Measurements from ENCODE around the gene GINS3. TPM values are rescaled to one million over a fixed set of nuclear protein-coding genes. Genes with fewer than 3 reads are reported as not detected.

The GINS3 gene
- total RNA-seq, 1 donor from 2014 or later = 1.6 TPM

- no peak for FAIRE-seq
- DNase-seq (ENCODE audit: low spot score in 2 of 2) = no peak
These were observed 29.3 kb downstream of the GINS3 start for GRCh38 chr16:58421529-58421928.

DNA sequence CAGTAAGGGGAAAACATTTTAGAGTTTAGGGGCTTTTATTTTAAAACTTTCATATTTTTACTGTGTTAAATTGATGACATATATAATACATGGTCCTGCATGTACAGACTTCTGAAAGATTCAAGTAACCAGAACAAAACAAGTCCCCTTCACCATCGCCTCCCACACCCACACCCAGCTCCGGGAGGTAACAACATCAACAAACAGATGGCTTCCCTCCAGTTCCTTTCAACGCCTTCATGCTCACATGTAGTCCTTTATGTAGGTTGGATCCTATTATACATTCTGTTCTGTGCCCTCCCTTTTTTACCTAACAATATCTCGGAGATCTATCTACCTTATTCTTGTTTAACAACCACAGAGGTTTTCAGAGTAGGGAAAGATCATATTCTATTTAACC lies 30.5 kb downstream of the GINS3 start:
- FAIRE-seq (no peak), DNase-seq (ENCODE audit: low spot score in 2 of 2) (no peak)

DNA sequence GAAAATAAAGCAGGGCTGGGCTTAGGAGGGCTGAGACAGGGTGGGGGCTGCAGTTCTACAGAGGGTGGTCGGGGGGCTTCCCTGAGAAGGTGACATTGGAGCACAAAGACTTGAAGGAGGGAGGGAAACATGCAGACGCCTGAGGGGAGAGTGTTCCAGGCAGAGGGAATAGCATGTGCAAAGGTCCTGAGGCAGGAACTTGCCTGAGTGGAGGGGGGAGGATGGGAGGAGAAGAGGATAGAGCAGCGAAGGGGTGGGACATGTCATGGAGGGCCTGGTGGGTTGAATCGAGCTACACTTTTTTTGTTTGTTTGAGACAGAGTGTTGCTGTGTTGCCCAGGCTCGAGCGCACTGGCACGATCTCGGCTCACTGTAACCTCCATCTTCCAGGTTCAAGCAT lies 33.0 kb downstream of the GINS3 start:
- no peak for FAIRE-seq
- no peak for DNase-seq (ENCODE audit: low spot score in 2 of 2)

DNA sequence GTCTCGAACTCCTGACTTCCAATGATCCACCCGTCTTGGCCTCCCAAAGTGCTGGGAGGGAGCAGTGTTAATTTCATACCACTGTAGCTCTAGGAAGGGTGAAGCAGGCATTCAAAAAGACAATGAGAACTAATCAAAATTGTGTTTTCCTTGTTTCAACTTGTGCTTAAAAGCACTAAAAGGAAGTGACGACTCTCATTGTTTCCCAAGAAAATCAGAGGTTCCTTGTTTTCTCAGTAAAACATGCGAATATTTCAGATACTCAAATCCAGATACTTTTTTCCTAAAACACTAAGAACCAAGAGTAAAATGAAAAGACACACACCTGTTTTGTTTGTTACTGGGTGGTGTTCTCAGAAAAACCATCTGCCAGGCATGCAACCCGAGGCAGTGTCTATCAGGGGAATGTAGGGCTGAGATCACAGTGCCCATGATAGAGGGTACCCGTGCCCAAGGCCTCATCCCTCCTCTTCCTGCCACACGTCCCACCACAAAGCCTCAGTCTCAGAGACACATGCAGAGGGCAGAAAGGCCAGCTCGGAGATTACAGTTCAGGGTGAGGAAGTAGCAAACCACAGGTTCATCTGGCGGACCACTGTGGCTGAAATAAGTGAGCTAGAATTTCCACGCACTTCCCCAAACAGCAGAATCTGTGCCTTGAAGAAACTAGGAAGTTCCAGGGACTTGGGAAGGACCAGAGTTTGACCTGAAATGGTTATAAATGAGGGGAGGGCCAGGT lies 33.7 kb downstream of the GINS3 start:
- DNase-seq (ENCODE audit: low spot score in 2 of 2) = no peak
- no peak for FAIRE-seq

- FAIRE-seq (no peak), DNase-seq (ENCODE audit: low spot score in 2 of 2) (no peak)
These were observed 34.7 kb downstream of the GINS3 start for GRCh38 chr16:58426966-58427365.

GRCh38 chr16:58428621-58429542 lies 36.6 kb downstream of the GINS3 start:
- FAIRE-seq (no peak), DNase-seq (ENCODE audit: low spot score in 2 of 2) (no peak)

DNA sequence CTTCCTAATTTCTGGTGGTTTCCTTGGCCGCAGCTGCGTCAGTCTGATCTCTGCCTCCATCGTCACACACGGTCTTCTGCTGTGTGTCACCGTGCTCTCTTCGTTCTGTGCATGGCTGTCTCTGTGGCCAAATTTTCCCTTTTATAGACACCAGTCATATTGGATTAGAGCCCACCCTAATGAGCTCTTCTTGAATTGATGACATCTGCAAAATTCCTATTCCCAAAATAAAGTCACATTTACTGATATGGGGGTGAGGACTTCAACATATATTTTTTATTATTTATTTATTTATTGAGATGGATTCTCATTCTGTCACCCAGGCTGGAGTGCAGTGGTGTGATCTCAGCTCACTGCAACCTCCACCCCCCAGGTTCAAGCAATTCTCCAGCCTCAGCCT lies 38.4 kb downstream of the GINS3 start:
- DNase-seq (ENCODE audit: low spot score in 2 of 2) (no peak), FAIRE-seq (no peak)

DNA sequence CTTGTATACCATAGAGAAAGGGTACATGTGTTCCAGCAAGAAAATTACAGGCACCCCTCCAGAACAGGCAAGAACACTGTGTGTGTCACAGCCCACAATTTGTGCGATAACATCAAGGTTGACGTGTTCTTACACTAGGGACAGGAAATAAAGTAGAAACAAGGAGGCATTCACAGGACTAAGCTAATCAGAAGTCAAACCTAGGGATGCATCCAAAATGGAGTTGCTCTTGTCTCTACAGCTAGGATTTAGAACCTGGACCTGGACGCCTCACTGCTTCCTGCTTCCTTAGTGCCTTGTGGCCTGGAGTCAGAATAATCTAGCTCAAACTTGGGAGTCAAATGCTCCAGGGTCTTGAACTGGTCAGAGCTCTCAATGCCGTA lies 41.3 kb downstream of the GINS3 start:
- DNase-seq (ENCODE audit: low spot score in 2 of 2) = no peak
- no peak for FAIRE-seq

- no peak for DNase-seq (ENCODE audit: low spot score in 2 of 2)
- FAIRE-seq = no peak
These were observed 43.5 kb downstream of the GINS3 start for GRCh38 chr16:58435779-58436178.

DNA sequence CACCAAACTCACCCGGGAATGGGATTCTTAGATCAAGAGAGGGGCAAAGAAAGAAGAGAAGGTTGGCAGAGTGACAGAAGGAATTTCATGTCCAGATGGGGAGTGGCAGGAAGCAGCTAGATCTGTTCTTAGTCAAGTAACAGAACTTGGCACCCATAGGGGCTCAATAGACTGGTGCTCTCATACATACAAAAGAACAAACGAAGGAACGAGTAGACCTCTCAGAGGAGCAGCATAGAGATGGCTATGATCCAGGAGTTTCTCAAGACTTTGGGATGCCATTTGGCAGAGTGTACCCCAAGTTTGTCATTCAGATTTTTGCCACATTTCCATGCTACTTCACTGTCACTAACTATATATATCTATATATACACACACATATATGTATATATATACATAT lies 47.9 kb downstream of the GINS3 start:
- FAIRE-seq (no peak), DNase-seq (ENCODE audit: low spot score in 2 of 2) (no peak)

DNA sequence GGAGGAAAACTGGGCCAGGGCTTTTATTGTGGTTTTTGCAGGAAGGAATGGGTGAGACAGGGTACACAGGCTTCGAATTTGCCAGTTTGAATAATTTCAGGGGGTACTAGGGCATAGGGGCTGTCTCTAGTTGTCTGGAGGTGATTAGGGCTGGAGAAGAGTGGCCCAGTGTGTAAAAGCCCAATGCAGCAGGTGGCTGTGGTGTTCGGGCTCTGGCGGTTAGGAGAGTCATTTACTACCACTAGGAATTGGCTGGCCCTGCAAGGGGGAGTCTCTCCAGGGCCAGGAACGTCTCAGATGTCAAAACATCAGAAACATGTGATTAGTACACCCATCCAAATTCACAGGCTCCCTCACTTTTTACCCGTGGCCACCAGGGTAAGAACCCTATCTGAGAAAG lies 50.3 kb downstream of the GINS3 start:
- DNase-seq (ENCODE audit: low spot score in 2 of 2) (no peak), FAIRE-seq (no peak)

DNA sequence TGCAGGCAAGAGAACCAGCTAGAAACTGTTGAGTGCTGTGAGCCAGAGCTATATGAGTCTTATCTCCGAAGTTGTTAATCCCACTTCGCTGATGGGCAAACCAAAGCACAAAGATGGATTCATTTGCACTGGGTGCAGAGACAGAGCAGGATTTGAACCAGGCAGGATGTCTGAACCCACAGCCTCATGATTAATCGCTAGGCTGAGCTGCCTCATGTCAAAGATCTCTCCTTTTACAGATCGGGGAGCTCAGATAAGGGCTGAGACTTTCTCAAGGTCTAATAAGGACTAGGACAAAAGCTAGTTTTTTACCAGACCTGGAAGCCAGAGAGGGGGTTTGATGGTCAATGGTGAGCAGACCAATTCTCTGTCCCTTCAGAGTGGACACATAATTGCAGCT lies 51.5 kb downstream of the GINS3 start:
- DNase-seq (ENCODE audit: low spot score in 2 of 2) (no peak), FAIRE-seq (no peak)

DNA sequence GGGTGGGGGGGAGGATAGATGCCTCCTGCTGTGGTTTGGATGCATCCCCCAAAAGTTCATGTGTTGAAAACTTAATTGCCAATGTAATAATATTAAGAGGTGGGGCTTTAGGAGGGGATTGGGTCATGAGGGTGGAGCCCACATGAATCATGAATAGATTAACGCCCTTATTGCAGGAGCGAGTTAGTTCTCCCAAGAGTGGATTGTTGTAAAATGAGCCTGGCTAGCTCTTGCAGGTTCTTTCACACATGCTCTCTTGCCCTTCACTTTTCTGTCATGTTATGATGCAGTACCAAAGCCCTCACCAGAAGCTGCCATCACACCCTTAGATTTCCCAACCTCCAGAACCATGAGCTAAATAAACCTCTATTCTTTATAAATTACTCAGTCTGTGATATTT lies 52.0 kb downstream of the GINS3 start:
- DNase-seq (ENCODE audit: low spot score in 2 of 2) = no peak
- FAIRE-seq = no peak

- DNase-seq (ENCODE audit: low spot score in 2 of 2) = no peak
- no peak for FAIRE-seq
These were observed 56.6 kb downstream of the GINS3 start for GRCh38 chr16:58448890-58449289.

DNA sequence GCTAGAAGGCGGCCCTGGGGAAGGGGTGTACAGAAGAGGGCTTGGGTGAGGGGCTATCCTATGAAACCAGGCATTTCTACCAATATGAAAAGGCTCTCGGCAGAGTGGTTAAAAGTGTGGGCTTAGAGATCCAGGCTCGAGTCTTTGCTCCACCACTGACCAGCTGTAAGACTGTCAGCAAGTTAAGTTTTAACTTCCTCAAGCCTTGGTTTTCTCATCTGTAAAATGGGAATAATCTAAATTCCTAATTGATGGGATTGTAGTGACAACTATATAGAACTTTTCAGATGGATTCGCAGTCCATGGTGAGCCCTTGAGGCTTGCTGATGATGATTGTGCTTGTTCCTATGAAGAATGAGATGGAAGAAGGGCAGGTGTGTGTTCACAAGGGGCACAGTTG lies 57.0 kb downstream of the GINS3 start:
- FAIRE-seq = no peak
- DNase-seq (ENCODE audit: low spot score in 2 of 2) = no peak

- DNase-seq (ENCODE audit: low spot score in 2 of 2) (no peak), FAIRE-seq (no peak)
These were observed 57.5 kb downstream of the GINS3 start for GRCh38 chr16:58449768-58450167.

GRCh38 chr16:58450590-58450989 lies 58.3 kb downstream of the GINS3 start:
- DNase-seq (ENCODE audit: low spot score in 2 of 2) = no peak
- no peak for FAIRE-seq

GRCh38 chr16:58451265-58451689 lies 59.0 kb downstream of the GINS3 start:
- no peak for DNase-seq (ENCODE audit: low spot score in 2 of 2)
- no peak for FAIRE-seq

DNA sequence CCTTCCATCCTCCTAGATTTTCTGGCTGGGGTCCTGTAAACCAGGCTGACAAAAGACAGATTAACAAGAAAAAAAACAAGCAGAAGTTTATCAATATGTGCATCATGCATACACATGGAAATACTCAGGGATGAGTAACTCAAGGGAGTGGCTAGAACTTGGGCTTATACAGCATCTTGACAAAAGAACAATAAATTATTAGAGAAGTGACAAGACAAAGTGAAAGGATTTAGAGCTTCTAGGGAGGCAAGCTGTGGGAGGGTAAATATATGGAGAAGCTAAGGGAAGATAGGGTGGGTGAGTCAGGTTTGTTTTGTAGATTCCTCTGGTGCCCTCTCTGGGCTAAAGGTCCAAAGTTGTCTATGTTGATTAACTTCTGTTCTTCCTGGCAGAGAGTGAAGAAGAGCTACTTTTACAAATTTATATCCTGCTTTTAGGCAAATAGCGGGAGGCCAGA lies 59.7 kb downstream of the GINS3 start:
- FAIRE-seq (no peak), DNase-seq (ENCODE audit: low spot score in 2 of 2) (no peak)

DNA sequence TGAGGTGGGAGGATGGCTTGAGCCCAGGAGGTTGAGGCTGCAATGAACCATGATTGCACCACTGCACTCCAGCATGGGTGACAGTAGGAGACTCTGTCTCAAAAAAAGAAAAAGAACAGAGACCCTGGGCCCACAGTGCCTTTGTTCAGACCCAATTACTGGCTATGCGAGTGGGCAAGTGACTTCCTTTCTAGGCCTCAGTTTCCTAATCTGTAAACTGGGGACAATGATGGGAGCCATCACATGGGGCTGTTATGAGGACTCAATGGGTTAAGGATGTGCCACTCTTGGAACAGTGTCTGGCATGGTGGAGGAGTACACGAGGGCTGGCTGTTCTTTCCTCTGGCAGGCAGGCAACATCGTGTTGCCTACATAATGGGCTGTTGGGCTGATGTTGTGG lies 60.4 kb downstream of the GINS3 start:
- FAIRE-seq (no peak), DNase-seq (ENCODE audit: low spot score in 2 of 2) (no peak)

DNA sequence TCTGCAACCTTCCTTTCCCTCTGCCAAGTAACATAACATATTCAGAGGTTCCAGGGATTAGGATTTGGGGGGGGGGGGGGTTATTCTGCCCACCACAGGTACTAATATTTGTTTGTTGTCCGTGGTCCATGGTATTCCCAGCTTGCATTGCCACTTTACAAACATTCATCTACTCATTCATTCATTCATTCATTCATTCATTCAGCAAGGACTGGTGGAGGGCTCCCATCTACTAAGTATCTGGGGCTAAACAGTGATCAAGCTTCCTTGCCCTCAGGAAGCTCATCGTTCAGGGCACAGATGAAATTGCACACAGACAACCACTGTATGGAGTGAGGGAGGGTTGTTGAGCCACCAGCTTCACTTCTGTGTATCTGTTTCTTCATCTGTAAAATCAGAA lies 61.9 kb downstream of the GINS3 start:
- DNase-seq (ENCODE audit: low spot score in 2 of 2) = no peak
- no peak for FAIRE-seq

GRCh38 chr16:58454856-58455255 lies 62.6 kb downstream of the GINS3 start:
- FAIRE-seq (no peak), DNase-seq (ENCODE audit: low spot score in 2 of 2) (no peak)
